Esophagus squamous epithelium (tissue), 4 donors: ENCODE data around the gene VPS54.

ENCODE experiments used
- POLR2A ChIP-seq, 4 donors: fragments of 450-650 bp; IDR thresholded peaks; one replicate each; pipeline ENCODE4 v1.6.1; 2017; ENCODE audit warnings: antibody characterized with exemption in 4 of 4, mild to moderate bottlenecking in 4 of 4, moderate library complexity in 3 of 4
- TF ChIP-seq, protein P1 (sequence below), 6 experiments: fragments of 450-650 bp in 4 of 6; fragments of 200-600 bp in 2 of 6; sonication (generic) in 2 of 6; IDR thresholded peaks; one replicate each; pipeline ENCODE4 v1.5.1; 2016 to 2019; ENCODE audit warnings: antibody characterized with exemption in 6 of 6, mild to moderate bottlenecking in 4 of 6, moderate library complexity in 4 of 6

DNA sequence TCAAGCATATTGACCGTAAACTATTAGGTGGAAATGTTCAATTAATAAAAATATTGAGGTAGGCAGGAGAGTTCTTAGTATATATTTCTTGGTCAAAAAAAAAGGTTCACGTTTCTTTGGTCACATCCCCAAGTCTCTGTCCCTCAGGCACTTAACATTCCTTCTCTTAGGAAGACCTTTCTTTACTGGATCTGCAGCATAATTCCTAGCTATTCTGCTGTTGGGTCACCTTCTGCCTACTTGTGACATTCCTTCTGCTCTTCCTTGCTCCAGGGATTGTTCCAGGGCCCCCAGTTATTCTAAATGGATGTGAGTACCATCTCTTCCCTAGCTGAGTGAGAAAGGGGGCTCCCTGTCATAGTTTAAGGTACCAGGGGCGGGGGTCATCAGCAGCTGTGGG lies 173.4 kb downstream of the VPS54 start:
- TF ChIP-seq, protein P1, sequence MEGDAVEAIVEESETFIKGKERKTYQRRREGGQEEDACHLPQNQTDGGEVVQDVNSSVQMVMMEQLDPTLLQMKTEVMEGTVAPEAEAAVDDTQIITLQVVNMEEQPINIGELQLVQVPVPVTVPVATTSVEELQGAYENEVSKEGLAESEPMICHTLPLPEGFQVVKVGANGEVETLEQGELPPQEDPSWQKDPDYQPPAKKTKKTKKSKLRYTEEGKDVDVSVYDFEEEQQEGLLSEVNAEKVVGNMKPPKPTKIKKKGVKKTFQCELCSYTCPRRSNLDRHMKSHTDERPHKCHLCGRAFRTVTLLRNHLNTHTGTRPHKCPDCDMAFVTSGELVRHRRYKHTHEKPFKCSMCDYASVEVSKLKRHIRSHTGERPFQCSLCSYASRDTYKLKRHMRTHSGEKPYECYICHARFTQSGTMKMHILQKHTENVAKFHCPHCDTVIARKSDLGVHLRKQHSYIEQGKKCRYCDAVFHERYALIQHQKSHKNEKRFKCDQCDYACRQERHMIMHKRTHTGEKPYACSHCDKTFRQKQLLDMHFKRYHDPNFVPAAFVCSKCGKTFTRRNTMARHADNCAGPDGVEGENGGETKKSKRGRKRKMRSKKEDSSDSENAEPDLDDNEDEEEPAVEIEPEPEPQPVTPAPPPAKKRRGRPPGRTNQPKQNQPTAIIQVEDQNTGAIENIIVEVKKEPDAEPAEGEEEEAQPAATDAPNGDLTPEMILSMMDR (IDR thresholded peaks at IDR 0.05) = no peak
- no peak for TF ChIP-seq POLR2A (IDR thresholded peaks at IDR 0.05)
